Right lobe of liver (tissue), 4 donors: ENCODE data around the gene MAML2.

Experiments used
- CTCF ChIP-seq, 4 donors: fragments of 200-600 bp in 3 of 4; fragments of 450-650 bp in 1 of 4; IDR thresholded peaks; one replicate each; pipeline versions ENCODE4 v1.5.1 to v1.8.0; 2016 to 2022; ENCODE audit warnings: antibody characterized with exemption in 4 of 4, mild to moderate bottlenecking in 2 of 4
- POLR2A ChIP-seq: fragments of 450-650 bp; IDR thresholded peaks from one replicate; pipeline ENCODE4 v1.6.1; 2017; ENCODE audit warnings: antibody characterized with exemption, mild to moderate bottlenecking
- donor health status: DM: no; HTN: no; CAD: no.
- donor health status: DM: no; HTN: no; CAD: no.
- donor health status: DM: no; HTN: yes; CAD: no.

- TF ChIP-seq CTCF (IDR thresholded peaks at IDR 0.05) (no peak), POLR2A (no peak)
Observed at GRCh38 chr11:95976550-95976949, 366.4 kb downstream of the MAML2 start.
